ENCODE results near the gene PLPP7.
A peak's percentile ranks its signal among the peaks of the same experiment; 100 is the strongest.

The PLPP7 gene

DNA sequence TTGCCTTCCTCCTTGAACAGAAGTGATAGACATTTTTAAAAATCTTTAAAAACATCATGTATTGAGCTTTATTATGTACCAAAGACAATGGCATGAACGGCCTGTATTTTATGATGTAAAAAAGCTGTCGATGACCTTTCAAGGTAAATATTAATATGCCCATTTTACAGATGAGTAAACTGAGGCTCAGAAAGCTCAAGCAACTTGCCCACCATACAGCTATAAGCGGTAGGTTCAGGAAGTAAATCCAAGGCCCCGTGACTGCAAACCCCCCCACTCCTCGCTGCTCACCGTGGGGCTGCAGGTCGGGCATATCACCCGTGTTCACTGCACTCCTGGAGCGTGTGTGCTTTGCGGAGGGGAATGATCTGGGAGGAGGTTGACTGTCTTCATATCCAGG, 3.4 kb downstream of the PLPP7 start:
- Histone ChIP-seq H3K4me2 (peak overlapping the region in 1 of 11 experiments; percentile 12; a peak in 1 of 22 replicates), H4K20me1 (peaks cover 0 to 12% (median 0%) of the 10 kb centered on the region in 11 experiments; a peak in 6 of 22 replicates), H3K4me3 (no peak overlapping the region), H3K27ac (no peak overlapping the region), H3K4me1 (peaks cover 34 to 72% (median 64%) of the 10 kb centered on the region in 10 experiments), H3K27me3 (no peaks in the 10 kb centered on the region; a peak in 1 of 22 replicates), H3K9ac (no peak overlapping the region), H3K9me3 (replicated peaks in 1 of 11) (no peaks in the 10 kb centered on the region), H3K36me3 (peaks cover 0 to 12% (median 0%) of the 10 kb centered on the region in 11 experiments; a peak in 2 of 22 replicates)
- TF ChIP-seq Cebpa-rat (IDR thresholded peaks at IDR 0.05), result no peak

DNA sequence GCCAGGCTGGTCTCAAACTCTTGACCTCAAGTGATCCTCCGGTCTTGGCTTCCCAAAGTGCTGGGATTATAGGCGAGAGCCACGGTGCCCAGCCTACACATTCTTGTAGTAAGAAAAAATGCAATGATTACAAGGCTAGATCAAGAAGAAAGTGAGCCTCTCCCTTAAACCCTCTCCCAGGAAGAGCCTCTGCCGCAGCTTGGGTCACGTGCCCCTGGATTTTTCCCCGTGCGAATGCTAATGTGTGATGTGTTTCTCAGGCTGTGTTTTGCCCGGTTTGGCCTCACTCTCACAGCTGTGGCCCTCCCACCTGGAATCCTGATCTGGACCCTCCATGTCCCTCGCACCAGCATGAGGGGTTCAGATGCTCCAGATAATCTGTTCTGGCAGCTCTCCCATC, 6.9 kb downstream of the PLPP7 start:
- H3K9ac ChIP-seq, result no peak overlapping the region
- peak overlapping the region in 7 of 11 experiments; percentile 70 to 86 (median 77); a peak in 8 of 22 replicates for H3K4me2 ChIP-seq
- H3K4me3 ChIP-seq, result no peak overlapping the region
- H3K36me3 ChIP-seq, result peaks cover 0 to 12% (median 0%) of the 10 kb centered on the region in 11 experiments; a peak in 2 of 22 replicates
- no peak for TF ChIP-seq Cebpa-rat (IDR thresholded peaks at IDR 0.05)
- H3K4me1 ChIP-seq, result peaks cover 10 to 72% (median 61%) of the 10 kb centered on the region in 10 experiments; a peak in 19 of 20 replicates
- H3K9me3 ChIP-seq (replicated peaks in 1 of 11), result no peaks in the 10 kb centered on the region
- H4K20me1 ChIP-seq, result peaks cover 0 to 12% (median 0%) of the 10 kb centered on the region in 11 experiments; a peak in 7 of 22 replicates
- no peak overlapping the region for H3K27ac ChIP-seq
- H3K27me3 ChIP-seq, result no peaks in the 10 kb centered on the region; a peak in 1 of 22 replicates

DNA sequence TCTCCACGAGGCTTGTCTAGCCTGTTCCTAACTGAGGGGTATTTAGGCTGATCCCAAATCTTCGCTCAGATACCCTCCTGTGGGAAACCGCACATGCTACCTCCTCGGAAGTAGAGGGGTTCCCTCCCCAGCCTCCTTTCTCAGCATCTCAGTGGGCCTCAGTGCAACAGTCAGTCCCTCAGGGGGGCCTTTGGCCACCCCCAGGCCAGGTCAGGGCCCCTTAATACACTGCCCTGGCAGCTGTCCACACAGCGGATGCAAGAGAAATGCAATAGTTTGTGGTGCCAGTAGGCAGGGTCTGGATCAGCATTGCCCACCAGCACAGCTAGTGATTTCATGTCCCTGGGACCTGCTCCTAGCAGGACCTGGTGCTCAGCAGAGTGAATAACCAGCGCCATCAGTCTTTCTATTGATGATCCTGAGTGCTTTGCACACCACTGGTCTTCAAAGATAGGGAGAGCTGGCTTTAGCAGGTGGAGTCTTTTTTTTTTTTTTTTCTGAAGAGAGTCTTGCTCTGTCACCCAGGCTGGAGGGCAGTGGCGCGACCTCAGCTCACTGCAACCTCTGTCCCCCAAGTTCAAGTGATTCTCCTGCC, 7.5 kb downstream of the PLPP7 start:
- H3K27ac ChIP-seq, result no peak overlapping the region
- peaks cover 0 to 12% (median 0%) of the 10 kb centered on the region in 11 experiments; a peak in 7 of 22 replicates for H4K20me1 ChIP-seq
- peaks cover 14 to 76% (median 62%) of the 10 kb centered on the region in 10 experiments; a peak in 19 of 20 replicates for H3K4me1 ChIP-seq
- no peaks in the 10 kb centered on the region; a peak in 1 of 22 replicates for H3K27me3 ChIP-seq
- H3K4me3 ChIP-seq, result no peak overlapping the region
- H3K36me3 ChIP-seq, result peaks cover 0 to 12% (median 0%) of the 10 kb centered on the region in 11 experiments; a peak in 2 of 22 replicates
- peak overlapping the region in 7 of 11 experiments; percentile 70 to 86 (median 77); a peak in 12 of 22 replicates for H3K4me2 ChIP-seq
- H3K9ac ChIP-seq, result no peak overlapping the region
- TF ChIP-seq Cebpa-rat (IDR thresholded peaks at IDR 0.05), result no peak
- H3K9me3 ChIP-seq (replicated peaks in 1 of 11), result no peaks in the 10 kb centered on the region

DNA sequence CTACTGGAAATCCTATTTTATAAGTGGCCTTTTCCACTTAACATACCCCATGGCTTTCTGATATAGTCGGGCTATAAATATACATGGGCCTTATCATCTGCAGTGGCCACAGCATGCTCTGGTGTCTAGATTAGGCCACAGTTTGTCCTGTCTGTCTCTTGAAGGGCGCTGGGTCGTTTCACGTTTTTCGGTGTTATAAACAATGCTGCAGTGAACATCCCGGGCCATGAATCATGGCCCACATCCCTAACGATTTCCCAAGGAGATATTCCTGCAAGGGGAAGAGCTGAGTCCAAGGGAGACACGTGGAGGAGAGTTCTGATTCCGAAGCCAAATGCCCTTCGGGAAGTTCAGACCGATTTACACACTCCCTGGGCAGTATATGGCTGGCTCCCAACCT, 8.4 kb downstream of the PLPP7 start:
- peaks cover 0 to 12% (median 0%) of the 10 kb centered on the region in 11 experiments; a peak in 2 of 22 replicates for H3K36me3 ChIP-seq
- peak overlapping the region in 10 of 11 experiments; percentile 19 to 86 (median 77); a peak in 17 of 22 replicates for H3K4me2 ChIP-seq
- TF ChIP-seq Cebpa-rat (IDR thresholded peaks at IDR 0.05), result no peak
- peaks cover 0 to 12% (median 0%) of the 10 kb centered on the region in 11 experiments; a peak in 7 of 22 replicates for H4K20me1 ChIP-seq
- no peaks in the 10 kb centered on the region for H3K9me3 ChIP-seq (replicated peaks in 1 of 11)
- no peak overlapping the region for H3K4me3 ChIP-seq
- H3K27ac ChIP-seq, result no peak overlapping the region
- no peaks in the 10 kb centered on the region; a peak in 1 of 22 replicates for H3K27me3 ChIP-seq
- H3K9ac ChIP-seq, result peak overlapping the region in 6 of 11 experiments; percentile 4 to 51 (median 34); a peak in 5 of 22 replicates
- peaks cover 23 to 85% (median 69%) of the 10 kb centered on the region in 10 experiments for H3K4me1 ChIP-seq

DNA sequence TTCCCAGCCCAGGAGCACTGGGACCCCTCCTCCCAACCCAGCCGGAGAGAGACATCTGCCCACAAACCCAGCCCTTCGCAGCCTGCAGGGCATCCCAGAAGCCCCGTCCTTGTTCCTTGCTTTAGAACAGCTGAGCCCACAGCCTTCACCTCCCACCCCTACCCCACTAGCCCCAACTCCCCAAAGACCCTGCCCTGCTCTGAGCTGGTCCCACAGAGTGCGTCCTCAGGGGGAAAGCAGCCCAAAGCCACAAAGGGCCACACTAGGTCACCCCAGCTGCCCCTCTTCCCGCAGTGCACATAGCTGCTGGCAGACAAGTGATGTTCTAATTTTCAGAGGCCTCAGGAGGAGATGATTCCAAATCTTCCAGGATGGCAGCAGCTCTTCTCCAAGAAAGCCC, 8.8 kb downstream of the PLPP7 start:
- no peaks in the 10 kb centered on the region; a peak in 1 of 22 replicates for H3K27me3 ChIP-seq
- peak overlapping the region in 8 of 11 experiments; percentile 4 to 51 (median 30); a peak in 8 of 22 replicates for H3K9ac ChIP-seq
- peaks cover 0 to 10% (median 0%) of the 10 kb centered on the region in 11 experiments; a peak in 6 of 22 replicates for H4K20me1 ChIP-seq
- peaks cover 24 to 87% (median 71%) of the 10 kb centered on the region in 10 experiments for H3K4me1 ChIP-seq
- H3K9me3 ChIP-seq (replicated peaks in 1 of 11), result no peaks in the 10 kb centered on the region
- H3K4me2 ChIP-seq, result peak overlapping the region; percentile 13 to 86 (median 77); a peak in 19 of 22 replicates
- no peak for TF ChIP-seq Cebpa-rat (IDR thresholded peaks at IDR 0.05)
- H3K36me3 ChIP-seq, result peaks cover 0 to 8% (median 0%) of the 10 kb centered on the region in 11 experiments; a peak in 2 of 22 replicates
- peak overlapping the region in 4 of 11 experiments; percentile 3 to 23 (median 17); a peak in 3 of 22 replicates for H3K27ac ChIP-seq
- H3K4me3 ChIP-seq, result no peak overlapping the region

DNA sequence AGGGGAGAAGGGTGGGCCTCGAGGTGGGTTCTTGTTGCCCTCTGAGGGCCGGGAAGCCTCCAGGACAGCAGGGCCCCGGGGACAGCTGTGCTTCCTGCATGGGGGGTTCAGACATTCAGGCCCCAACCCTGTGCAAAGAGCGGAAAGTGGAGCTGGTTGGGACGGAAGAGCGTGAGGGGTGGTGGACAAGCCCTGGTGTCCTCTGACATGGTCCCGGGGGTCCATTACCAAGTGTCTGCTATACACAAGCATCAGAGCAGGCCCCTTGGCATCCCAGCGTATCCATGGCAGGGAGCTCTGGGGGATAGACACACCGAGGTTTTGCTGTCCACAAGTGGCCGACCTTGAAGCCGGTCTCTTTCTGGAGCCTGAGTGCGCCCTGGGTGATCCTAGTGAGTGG, 9.3 kb downstream of the PLPP7 start:
- Histone ChIP-seq H3K27ac (peak overlapping the region in 4 of 11 experiments; percentile 3 to 23 (median 17); a peak in 4 of 22 replicates), H3K4me3 (no peak overlapping the region), H3K36me3 (peaks cover 0 to 5% (median 0%) of the 10 kb centered on the region in 11 experiments; a peak in 1 of 22 replicates), H3K4me1 (peaks cover 24 to 87% (median 71%) of the 10 kb centered on the region in 10 experiments), H3K27me3 (no peaks in the 10 kb centered on the region; a peak in 1 of 22 replicates), H4K20me1 (peaks cover 0 to 10% (median 0%) of the 10 kb centered on the region in 11 experiments; a peak in 5 of 22 replicates), H3K9ac (peak overlapping the region in 8 of 11 experiments; percentile 4 to 51 (median 30); a peak in 6 of 22 replicates), H3K9me3 (replicated peaks in 1 of 11) (no peaks in the 10 kb centered on the region), H3K4me2 (peak overlapping the region; percentile 13 to 86 (median 77); a peak in 19 of 22 replicates)
- TF ChIP-seq Cebpa-rat (IDR thresholded peaks at IDR 0.05), result no peak

GRCh38 chr9:131299346-131299960, 9.9 kb downstream of the PLPP7 start:
- Histone ChIP-seq H4K20me1 (peaks cover 0 to 10% (median 0%) of the 10 kb centered on the region in 11 experiments; a peak in 4 of 22 replicates), H3K4me3 (no peak overlapping the region), H3K27ac (no peak overlapping the region), H3K27me3 (no peaks in the 10 kb centered on the region; a peak in 1 of 22 replicates), H3K4me1 (peaks cover 24 to 89% (median 77%) of the 10 kb centered on the region in 10 experiments), H3K9me3 (replicated peaks in 1 of 11) (no peaks in the 10 kb centered on the region), H3K36me3 (no peaks in the 10 kb centered on the region; a peak in 1 of 22 replicates), H3K4me2 (peak overlapping the region in 9 of 11 experiments; percentile 51 to 86 (median 77); a peak in 18 of 22 replicates), H3K9ac (no peak overlapping the region)
- no peak for TF ChIP-seq Cebpa-rat (IDR thresholded peaks at IDR 0.05)

DNA sequence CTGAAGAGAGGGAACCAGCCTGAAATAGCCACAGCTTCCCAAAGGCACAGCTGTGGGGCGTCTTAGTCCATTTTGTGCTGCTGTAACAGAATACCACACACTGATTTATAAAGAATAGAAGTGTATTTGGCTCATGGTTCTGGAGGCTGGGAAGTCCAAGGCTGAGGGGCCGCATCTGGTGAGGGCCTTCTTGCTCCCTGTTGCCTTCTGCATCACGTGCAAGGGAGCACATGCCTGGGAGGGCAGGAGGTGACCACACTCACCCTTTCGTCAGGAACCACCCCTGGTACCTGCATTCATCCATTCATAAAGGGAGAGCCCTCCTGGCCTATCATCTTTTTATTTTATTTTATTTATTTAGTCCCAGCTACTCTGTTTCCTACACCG, 10.4 kb downstream of the PLPP7 start:
- no peaks in the 10 kb centered on the region; a peak in 1 of 22 replicates for H3K27me3 ChIP-seq
- H3K4me1 ChIP-seq, result peaks cover 24 to 94% (median 82%) of the 10 kb centered on the region in 10 experiments
- no peaks in the 10 kb centered on the region for H3K9me3 ChIP-seq (replicated peaks in 1 of 11)
- no peak overlapping the region for H3K9ac ChIP-seq
- no peak overlapping the region for H3K4me3 ChIP-seq
- peaks cover 0 to 10% (median 0%) of the 10 kb centered on the region in 11 experiments; a peak in 4 of 22 replicates for H4K20me1 ChIP-seq
- H3K27ac ChIP-seq, result no peak overlapping the region
- H3K4me2 ChIP-seq, result peak overlapping the region in 9 of 11 experiments; percentile 51 to 86 (median 77); a peak in 16 of 22 replicates
- no peaks in the 10 kb centered on the region for H3K36me3 ChIP-seq
- no peak for TF ChIP-seq Cebpa-rat (IDR thresholded peaks at IDR 0.05)

Measured in BLaER1 treated with 17β-estradiol and CSF1 and Interleukin-3, amounts not matched to agents 10 nM and 100 nM (cell line).